Putamen (tissue), 1 donor: ENCODE results near the gene AFF4.

Source experiments
- DNase-seq: peaks from one replicate; pipeline ENCODE4 v3.0.0-alpha.2; 2016; ENCODE audit warnings: low spot score

The AFF4 gene

GRCh38 chr5:132826424-132827082 lies 136.9 kb downstream of the AFF4 start:
- no peak for DNase-seq

- no peak for DNase-seq
These were observed 137.5 kb downstream of the AFF4 start for GRCh38 chr5:132825834-132826391.
